RWPE2 (cell line): ENCODE measurements around the gene FAM149A.

Experiments
- ATAC-seq: fragments of 200-7000 bp; cut with Tn5 transposase; 3 replicates; pipeline ENCODE4 v1.9.1; 2021; ENCODE audit warnings: low read depth
- DNase-seq: peaks from one replicate; pipeline ENCODE4 v3.0.0-alpha.2; 2020; ENCODE audit warnings: low spot score
- H3K27ac ChIP-seq: fragments of 450-650 bp; 2 replicates; pipeline ENCODE4 v1.5.1; 2017; ENCODE audit warnings: mild to moderate bottlenecking; ENCODE audit not compliant: poor library complexity, severe bottlenecking
- H3K27me3 ChIP-seq: fragments of 250-450 bp; sonication (Bioruptor Pico); 2 replicates; pipeline ENCODE4 v1.5.1; 2021; ENCODE audit warnings: mild to moderate bottlenecking, moderate library complexity; ENCODE audit not compliant: insufficient read depth, poor library complexity, severe bottlenecking
- H3K36me3 ChIP-seq: fragments of 250-450 bp; sonication (Bioruptor Pico); 2 replicates; pipeline ENCODE4 v1.5.1; 2020; ENCODE audit warnings: low read depth, mild to moderate bottlenecking, moderate library complexity
- H3K4me1 ChIP-seq: fragments of 250-450 bp; sonication (Bioruptor Pico); 2 replicates; pipeline ENCODE4 v1.5.1; 2021; ENCODE audit warnings: mild to moderate bottlenecking, moderate library complexity; ENCODE audit not compliant: insufficient read depth, poor library complexity, severe bottlenecking
- H3K4me3 ChIP-seq: fragments of 250-450 bp; sonication (Bioruptor Pico); 2 replicates; pipeline ENCODE4 v1.5.1; 2021; ENCODE audit warnings: mild to moderate bottlenecking, moderate library complexity; ENCODE audit not compliant: severe bottlenecking
- H3K9me3 ChIP-seq: fragments of 250-450 bp; sonication (Bioruptor Pico); 2 replicates; pipeline ENCODE4 v1.5.1; 2021; ENCODE audit warnings: mild to moderate bottlenecking, moderate library complexity; ENCODE audit not compliant: severe bottlenecking
- CTCF ChIP-seq: fragments of 450-650 bp; IDR thresholded peaks from one replicate; pipeline ENCODE4 v1.5.1; 2017; ENCODE audit warnings: mild to moderate bottlenecking, moderate library complexity; ENCODE audit not compliant: poor library complexity, severe bottlenecking

FAM149A gene

GRCh38 chr4:186104114-186104889, at the start of gene FAM149A:
TSS of gene FAM149A (plus strand) at chr4:186104704.
- peak within 1 kb of the TSS; percentile 46 for H3K4me3 ChIP-seq

GRCh38 chr4:186058253-186058979, 46.1 kb upstream of the FAM149A start:
- no peaks in the 10 kb centered on the region for H3K36me3 ChIP-seq
- no peak overlapping the region for H3K4me3 ChIP-seq
- H3K27ac ChIP-seq: no peak overlapping the region
- DNase-seq (no peak), ATAC-seq (no peak)
- H3K27me3 ChIP-seq: no peaks in the 10 kb centered on the region
- TF ChIP-seq CTCF: no peak
- no peaks in the 10 kb centered on the region for H3K9me3 ChIP-seq
- no peaks in the 10 kb centered on the region for H3K4me1 ChIP-seq

More at GRCh38 chr4:186104114-186104889, at the start of gene FAM149A:
- TF ChIP-seq CTCF: no peak
- H3K9me3 ChIP-seq: no peaks in the 10 kb centered on the region
- no peaks in the 10 kb centered on the region for H3K36me3 ChIP-seq
- H3K4me1 ChIP-seq: no peaks in the 10 kb centered on the region
- ATAC-seq: peak; percentile 67
- H3K27me3 ChIP-seq: peaks cover 23% of the 10 kb centered on the region
- no peak for DNase-seq
- no peak within 1 kb of the TSS for H3K27ac ChIP-seq

- Histone ChIP-seq H3K27me3 (no peaks in the 10 kb centered on the region), H3K9me3 (no peaks in the 10 kb centered on the region), H3K27ac (no peak overlapping the region), H3K36me3 (no peaks in the 10 kb centered on the region), H3K4me3 (no peak overlapping the region), H3K4me1 (no peaks in the 10 kb centered on the region)
- no peak for ATAC-seq
- DNase-seq: no peak
- no peak for TF ChIP-seq CTCF
Measured at GRCh38 chr4:186058980-186059316, 45.6 kb upstream of the FAM149A start.

GRCh38 chr4:186061921-186062320, 42.6 kb upstream of the FAM149A start:
- no peak overlapping the region for H3K27ac ChIP-seq
- TF ChIP-seq CTCF: no peak

More at GRCh38 chr4:186061921-186062320, 42.6 kb upstream of the FAM149A start:
- H3K4me3 ChIP-seq: no peak overlapping the region
- H3K27me3 ChIP-seq: no peaks in the 10 kb centered on the region
- H3K4me1 ChIP-seq: no peaks in the 10 kb centered on the region
- no peaks in the 10 kb centered on the region for H3K9me3 ChIP-seq
- DNase-seq (no peak), ATAC-seq (no peak)
- H3K36me3 ChIP-seq: no peaks in the 10 kb centered on the region
